ENCODE measurements around the gene MPO. TPM values are rescaled to one million over a fixed set of nuclear protein-coding genes. Genes with fewer than 3 reads are reported as not detected.
A peak's percentile ranks its signal among the peaks of the same experiment; 100 is the strongest.

Gene MPO
- total RNA-seq, result under 1 TPM in 1 of 3 donors, not detected in 2; 0.19 TPM
- long read RNA-seq, donor 1, result 0 reads
- long read RNA-seq, donor 2, result 0 reads

- no peaks in the 10 kb centered on the region for H3K36me3 ChIP-seq (ENCODE audit: low read depth)
- TF ChIP-seq CTCF (IDR thresholded peaks at IDR 0.05), result no peak
- no peaks in the 10 kb centered on the region for H3K9me3 ChIP-seq
- no peak for DNase-seq
- no peak for ATAC-seq
- no peak within 1 kb of the TSS for H3K4me3 ChIP-seq
- H3K4me1 ChIP-seq (ENCODE audit: low read depth), result no peaks in the 10 kb centered on the region
- intact Hi-C loops (cut with DNase I, micrococcal nuclease), result no loop called here
These were observed at the start of gene MPO for GRCh38 chr17:58280480-58281217. TSS of gene MPO (minus strand) at chr17:58280935. CDS start at chr17:58280758, 177 bp downstream.

GRCh38 chr17:58329810-58330537, 49.2 kb upstream of the MPO start:
- TF ChIP-seq CTCF (IDR thresholded peaks at IDR 0.05), result no peak
- no peak overlapping the region for H3K4me3 ChIP-seq
- intact Hi-C loops (cut with DNase I, micrococcal nuclease), result no loop called here
- peaks cover 3% of the 10 kb centered on the region for H3K4me1 ChIP-seq (ENCODE audit: low read depth)
- H3K9me3 ChIP-seq, result no peaks in the 10 kb centered on the region
- ATAC-seq, result no peak
- peak in 1 of 3 donors; percentile 9 for DNase-seq
- no peaks in the 10 kb centered on the region for H3K36me3 ChIP-seq (ENCODE audit: low read depth)

- no peak overlapping the region for H3K4me3 ChIP-seq
- DNase-seq (peak; percentile 44 to 78 (median 49)), ATAC-seq (peak; percentile 10)
- intact Hi-C loops (cut with DNase I, micrococcal nuclease), result no loop called here
- H3K36me3 ChIP-seq (ENCODE audit: low read depth), result no peaks in the 10 kb centered on the region
- TF ChIP-seq CTCF (IDR thresholded peaks at IDR 0.05), result peak; percentile 14
- no peaks in the 10 kb centered on the region for H3K9me3 ChIP-seq
- peaks cover 6% of the 10 kb centered on the region for H3K4me1 ChIP-seq (ENCODE audit: low read depth)
These were observed 48.5 kb upstream of the MPO start for GRCh38 chr17:58329035-58329809.

GRCh38 chr17:58328195-58329034, 47.7 kb upstream of the MPO start, which contains the start of gene TSPOAP1:
TSS of gene TSPOAP1 (minus strand) at chr17:58328795. CDS start at chr17:58327920, 875 bp downstream.
- H3K4me1 ChIP-seq (ENCODE audit: low read depth), result peaks cover 6% of the 10 kb centered on the region
- ATAC-seq, result peak; percentile 8
- no peaks in the 10 kb centered on the region for H3K9me3 ChIP-seq
- no peak for TF ChIP-seq CTCF (IDR thresholded peaks at IDR 0.05)
- DNase-seq, result peak in 2 of 3 donors; percentile 58 to 83
- H3K4me3 ChIP-seq, result no peak within 1 kb of the TSS
- no peaks in the 10 kb centered on the region for H3K36me3 ChIP-seq (ENCODE audit: low read depth)
- intact Hi-C loops (cut with DNase I, micrococcal nuclease), result no loop called here

Data from mucosa of descending colon (tissue), 3 donors.